HepG2 (cell line): ENCODE results near the gene CHST13. TPM values are rescaled to one million over a fixed set of nuclear protein-coding genes. Genes with fewer than 3 reads are reported as not detected.

ENCODE experiments used
- ETV5 ChIP-seq: IDR thresholded peaks from 2 replicates; pipeline ENCODE4 v1.6.1; 2018; ENCODE audit warnings: missing biosample characterization, missing genetic modification reagents, inconsistent platforms, borderline replicate concordance
- HDAC1 ChIP-seq: sonication (generic); formaldehyde crosslinking; IDR thresholded peaks from 2 replicates; pipeline ENCODE4 v1.5.1; 2020; ENCODE audit warnings: mild to moderate bottlenecking, missing genetic modification reagents
- ISX ChIP-seq: sonication (generic); formaldehyde crosslinking; conservative IDR thresholded peaks from 2 replicates; pipeline ENCODE4 v1.5.0; 2020; ENCODE audit warnings: missing genetic modification reagents
- MAZ ChIP-seq, 2 experiments: sonication (generic) in 1 of 2; formaldehyde crosslinking in 1 of 2; IDR thresholded peaks; 2 replicates each; pipeline versions ENCODE4 v1.5.0 to v1.6.1; 2012 to 2020; ENCODE audit warnings: low read depth in 2 of 2, mild to moderate bottlenecking in 2 of 2, borderline replicate concordance in 1 of 2, improper control_type of control experiment in 1 of 2, low read length in 1 of 2, missing genetic modification reagents in 1 of 2, moderate library complexity in 1 of 2
- MTA1 ChIP-seq: sonication (generic); formaldehyde crosslinking; IDR thresholded peaks from 2 replicates; pipeline ENCODE4 v1.4.0; 2020; ENCODE audit warnings: missing genetic modification reagents, mild to moderate bottlenecking, borderline replicate concordance
- SOX13 ChIP-seq, 3 experiments: fragments of 450-650 bp in 1 of 3; sonication (generic) in 1 of 3; formaldehyde crosslinking in 1 of 3; IDR thresholded peaks in 2 of 3; conservative IDR thresholded peaks in 1 of 3; 2 replicates each; pipeline versions ENCODE4 v1.5.0 to v1.6.1; 2016 to 2020; ENCODE audit warnings: antibody characterized with exemption in 1 of 3, mild to moderate bottlenecking in 1 of 3, missing compliant biosample characterization in 1 of 3, missing genetic modification reagents in 1 of 3, moderate library complexity in 1 of 3
- YY1 ChIP-seq: IDR thresholded peaks from 2 replicates; pipeline ENCODE4 v1.6.1; 2011; ENCODE audit warnings: low read length, low read depth, moderate library complexity, mild to moderate bottlenecking; ENCODE audit not compliant: insufficient read depth, insufficient replicate concordance
- ZNF251 ChIP-seq: sonication (generic); formaldehyde crosslinking; IDR thresholded peaks from 2 replicates; pipeline ENCODE4 v1.9.0; 2021; ENCODE audit warnings: mild to moderate bottlenecking, missing genetic modification reagents
- ZNF253 ChIP-seq: sonication (generic); formaldehyde crosslinking; IDR thresholded peaks from 2 replicates; pipeline ENCODE4 v1.8.0; 2022; ENCODE audit warnings: mild to moderate bottlenecking, missing genetic modification reagents, borderline replicate concordance
- ZNF263 ChIP-seq: sonication (generic); formaldehyde crosslinking; IDR thresholded peaks from 2 replicates; pipeline ENCODE4 v1.4.0; 2020; ENCODE audit warnings: missing genetic modification reagents
- ZNF614 ChIP-seq: IDR thresholded peaks from 2 replicates; pipeline ENCODE4 v1.6.1; 2018; ENCODE audit warnings: missing biosample characterization, missing genetic modification reagents, inconsistent platforms, borderline replicate concordance
- ZNF841 ChIP-seq: sonication (generic); formaldehyde crosslinking; IDR thresholded peaks from 2 replicates; pipeline ENCODE4 v1.8.1; 2023; ENCODE audit warnings: missing genetic modification reagents, borderline replicate concordance
- polyA plus RNA-seq, 8 experiments: library from polyadenylated mRNA; depleted of rRNA in 3 of 8; stranded (reverse) in 7 of 8; unstranded in 1 of 8; fragments of >200 nt; fragmentation: Illumina TruSeq in 4 of 8; extraction: Trizol in 4 of 8; gene quantifications; 2 replicates each; pipeline versions ENCODE4 v1.2.1 to v1.2.3, GENCODE V29; 2011 to 2016; ENCODE audit warnings: low read depth in 4 of 8, missing spikeins in 1 of 8, mixed read lengths in 1 of 8; ENCODE audit not compliant: insufficient read depth in 1 of 8
- total RNA-seq, 5 experiments: library from RNA; depleted of rRNA; stranded (reverse); fragments of >200 nt; fragmentation: Illumina TruSeq; extraction: Trizol; gene quantifications; 2 replicates each; pipeline ENCODE4 v1.2.3, GENCODE V29; 2016; ENCODE audit warnings: low read depth in 1 of 5
- TF ChIP-seq, protein P1 (sequence below): sonication (generic); formaldehyde crosslinking; IDR thresholded peaks from 2 replicates; pipeline ENCODE4 v1.4.0; 2020; ENCODE audit warnings: missing genetic modification reagents, borderline replicate concordance
- TF ChIP-seq, protein P2 (sequence below): sonication (generic); formaldehyde crosslinking; IDR thresholded peaks from 2 replicates; pipeline ENCODE4 v1.5.0; 2020; ENCODE audit warnings: missing genetic modification reagents, mild to moderate bottlenecking, borderline replicate concordance
- TF ChIP-seq, protein P3 (sequence below): sonication (generic); formaldehyde crosslinking; IDR thresholded peaks from 2 replicates; pipeline ENCODE4 v1.5.1; 2020; ENCODE audit warnings: missing genetic modification reagents, mild to moderate bottlenecking, borderline replicate concordance
- TF ChIP-seq, protein P4 (sequence below): sonication (generic); formaldehyde crosslinking; IDR thresholded peaks from 2 replicates; pipeline ENCODE4 v1.5.0; 2020; ENCODE audit warnings: mild to moderate bottlenecking, missing genetic modification reagents, borderline replicate concordance

Gene CHST13
- total and polyA plus RNA-seq, 2 of the 13 experiments (the other 11 are each of a cell fraction or from before 2014, with no cell fraction given), result 32.0 to 43.1 TPM

DNA sequence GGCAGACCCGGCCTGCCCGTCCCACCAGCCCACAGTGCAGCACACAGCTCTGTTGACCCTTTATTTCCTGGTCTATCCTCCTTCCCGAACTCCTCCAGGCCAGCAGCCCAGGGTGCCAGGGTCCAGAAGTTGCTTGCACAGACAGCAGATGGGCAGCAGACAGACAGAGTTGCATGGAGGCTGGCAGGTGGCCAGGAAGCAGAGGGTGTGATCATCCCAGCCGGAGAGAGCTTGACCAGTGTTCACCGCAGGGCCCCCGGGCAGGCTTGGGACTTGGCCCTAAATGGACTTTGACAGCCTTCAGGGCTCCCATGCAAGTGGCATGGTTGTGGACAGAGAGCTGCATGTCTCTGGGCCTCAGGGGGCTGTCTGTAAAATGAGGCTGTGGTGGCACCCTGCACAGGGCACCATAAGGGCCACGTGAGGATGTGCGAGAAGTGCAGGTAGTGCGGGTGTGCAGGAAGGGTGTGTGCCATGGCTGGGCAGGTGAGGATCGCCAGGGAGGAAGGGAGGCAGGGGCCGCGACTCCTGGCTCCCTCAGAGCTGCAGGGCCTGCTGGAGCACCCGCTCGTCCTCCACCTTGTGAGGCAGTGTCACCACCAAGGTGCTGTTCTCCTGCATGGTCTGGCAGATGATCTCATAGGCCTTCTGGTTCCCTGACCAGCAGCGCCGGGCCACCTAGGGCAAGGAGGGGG is 42.0 kb upstream of the CHST13 start (continued):
- no peak for TF ChIP-seq MAZ (IDR thresholded peaks at IDR 0.05; ENCODE audit: borderline replicate concordance, low read depth, low read length)
- TF ChIP-seq MAZ (CRISPR knock-in tag; IDR thresholded peaks at IDR 0.05; ENCODE audit: low read depth), result peak; percentile 43; the same call in 1 of the 2 replicates
- TF ChIP-seq, protein P1, sequence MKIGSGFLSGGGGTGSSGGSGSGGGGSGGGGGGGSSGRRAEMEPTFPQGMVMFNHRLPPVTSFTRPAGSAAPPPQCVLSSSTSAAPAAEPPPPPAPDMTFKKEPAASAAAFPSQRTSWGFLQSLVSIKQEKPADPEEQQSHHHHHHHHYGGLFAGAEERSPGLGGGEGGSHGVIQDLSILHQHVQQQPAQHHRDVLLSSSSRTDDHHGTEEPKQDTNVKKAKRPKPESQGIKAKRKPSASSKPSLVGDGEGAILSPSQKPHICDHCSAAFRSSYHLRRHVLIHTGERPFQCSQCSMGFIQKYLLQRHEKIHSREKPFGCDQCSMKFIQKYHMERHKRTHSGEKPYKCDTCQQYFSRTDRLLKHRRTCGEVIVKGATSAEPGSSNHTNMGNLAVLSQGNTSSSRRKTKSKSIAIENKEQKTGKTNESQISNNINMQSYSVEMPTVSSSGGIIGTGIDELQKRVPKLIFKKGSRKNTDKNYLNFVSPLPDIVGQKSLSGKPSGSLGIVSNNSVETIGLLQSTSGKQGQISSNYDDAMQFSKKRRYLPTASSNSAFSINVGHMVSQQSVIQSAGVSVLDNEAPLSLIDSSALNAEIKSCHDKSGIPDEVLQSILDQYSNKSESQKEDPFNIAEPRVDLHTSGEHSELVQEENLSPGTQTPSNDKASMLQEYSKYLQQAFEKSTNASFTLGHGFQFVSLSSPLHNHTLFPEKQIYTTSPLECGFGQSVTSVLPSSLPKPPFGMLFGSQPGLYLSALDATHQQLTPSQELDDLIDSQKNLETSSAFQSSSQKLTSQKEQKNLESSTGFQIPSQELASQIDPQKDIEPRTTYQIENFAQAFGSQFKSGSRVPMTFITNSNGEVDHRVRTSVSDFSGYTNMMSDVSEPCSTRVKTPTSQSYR (CRISPR knock-in tag), result no peak
- TF ChIP-seq ISX (CRISPR knock-in tag), result no peak
- TF ChIP-seq ETV5, result peak; percentile 35; the same call in 1 of the 2 replicates
- TF ChIP-seq HDAC1 (CRISPR knock-in tag), result peak; percentile 79
- TF ChIP-seq, protein P2, sequence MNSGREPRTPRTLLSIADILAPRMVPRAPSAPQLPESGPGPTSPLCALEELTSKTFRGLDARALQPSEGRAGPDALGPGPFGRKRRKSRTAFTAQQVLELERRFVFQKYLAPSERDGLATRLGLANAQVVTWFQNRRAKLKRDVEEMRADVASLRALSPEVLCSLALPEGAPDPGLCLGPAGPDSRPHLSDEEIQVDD (CRISPR knock-in tag), result no peak
- TF ChIP-seq, protein P3, sequence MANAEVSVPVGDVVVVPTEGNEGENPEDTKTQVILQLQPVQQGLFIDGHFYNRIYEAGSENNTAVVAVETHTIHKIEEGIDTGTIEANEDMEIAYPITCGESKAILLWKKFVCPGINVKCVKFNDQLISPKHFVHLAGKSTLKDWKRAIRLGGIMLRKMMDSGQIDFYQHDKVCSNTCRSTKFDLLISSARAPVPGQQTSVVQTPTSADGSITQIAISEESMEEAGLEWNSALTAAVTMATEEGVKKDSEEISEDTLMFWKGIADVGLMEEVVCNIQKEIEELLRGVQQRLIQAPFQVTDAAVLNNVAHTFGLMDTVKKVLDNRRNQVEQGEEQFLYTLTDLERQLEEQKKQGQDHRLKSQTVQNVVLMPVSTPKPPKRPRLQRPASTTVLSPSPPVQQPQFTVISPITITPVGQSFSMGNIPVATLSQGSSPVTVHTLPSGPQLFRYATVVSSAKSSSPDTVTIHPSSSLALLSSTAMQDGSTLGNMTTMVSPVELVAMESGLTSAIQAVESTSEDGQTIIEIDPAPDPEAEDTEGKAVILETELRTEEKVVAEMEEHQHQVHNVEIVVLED, result 0 out of 2 replicates have a peak, but pooled peaks have one; percentile 22
- peak; percentile 43 for TF ChIP-seq YY1
- no peak for TF ChIP-seq ZNF614 (CRISPR knock-in tag)
- TF ChIP-seq ZNF251 (CRISPR knock-in tag), result no peak
- TF ChIP-seq SOX13 (IDR thresholded peaks at IDR 0.05), result no peak
- TF ChIP-seq SOX13 (CRISPR knock-in tag; conservative IDR thresholded peaks at IDR 0.05 in 1 of 2, IDR thresholded peaks at IDR 0.05 in 1 of 2), result peak in 1 of 2 experiments; percentile 12; a peak in 1 of 4 replicates
- TF ChIP-seq ZNF253 (CRISPR knock-in tag), result 0 out of 2 replicates have a peak, but pooled peaks have one; percentile 63
- TF ChIP-seq, protein P4, sequence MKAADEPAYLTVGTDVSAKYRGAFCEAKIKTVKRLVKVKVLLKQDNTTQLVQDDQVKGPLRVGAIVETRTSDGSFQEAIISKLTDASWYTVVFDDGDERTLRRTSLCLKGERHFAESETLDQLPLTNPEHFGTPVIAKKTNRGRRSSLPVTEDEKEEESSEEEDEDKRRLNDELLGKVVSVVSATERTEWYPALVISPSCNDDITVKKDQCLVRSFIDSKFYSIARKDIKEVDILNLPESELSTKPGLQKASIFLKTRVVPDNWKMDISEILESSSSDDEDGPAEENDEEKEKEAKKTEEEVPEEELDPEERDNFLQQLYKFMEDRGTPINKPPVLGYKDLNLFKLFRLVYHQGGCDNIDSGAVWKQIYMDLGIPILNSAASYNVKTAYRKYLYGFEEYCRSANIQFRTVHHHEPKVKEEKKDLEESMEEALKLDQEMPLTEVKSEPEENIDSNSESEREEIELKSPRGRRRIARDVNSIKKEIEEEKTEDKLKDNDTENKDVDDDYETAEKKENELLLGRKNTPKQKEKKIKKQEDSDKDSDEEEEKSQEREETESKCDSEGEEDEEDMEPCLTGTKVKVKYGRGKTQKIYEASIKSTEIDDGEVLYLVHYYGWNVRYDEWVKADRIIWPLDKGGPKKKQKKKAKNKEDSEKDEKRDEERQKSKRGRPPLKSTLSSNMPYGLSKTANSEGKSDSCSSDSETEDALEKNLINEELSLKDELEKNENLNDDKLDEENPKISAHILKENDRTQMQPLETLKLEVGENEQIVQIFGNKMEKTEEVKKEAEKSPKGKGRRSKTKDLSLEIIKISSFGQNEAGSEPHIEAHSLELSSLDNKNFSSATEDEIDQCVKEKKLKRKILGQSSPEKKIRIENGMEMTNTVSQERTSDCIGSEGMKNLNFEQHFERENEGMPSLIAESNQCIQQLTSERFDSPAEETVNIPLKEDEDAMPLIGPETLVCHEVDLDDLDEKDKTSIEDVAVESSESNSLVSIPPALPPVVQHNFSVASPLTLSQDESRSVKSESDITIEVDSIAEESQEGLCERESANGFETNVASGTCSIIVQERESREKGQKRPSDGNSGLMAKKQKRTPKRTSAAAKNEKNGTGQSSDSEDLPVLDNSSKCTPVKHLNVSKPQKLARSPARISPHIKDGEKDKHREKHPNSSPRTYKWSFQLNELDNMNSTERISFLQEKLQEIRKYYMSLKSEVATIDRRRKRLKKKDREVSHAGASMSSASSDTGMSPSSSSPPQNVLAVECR, result peak; percentile 50; the same call in 1 of the 2 replicates
- TF ChIP-seq ZNF263 (CRISPR knock-in tag), result peak; percentile 89
- no peak for TF ChIP-seq ZNF841 (CRISPR knock-in tag)
- TF ChIP-seq MTA1 (CRISPR knock-in tag), result peak; percentile 85; the same call in 1 of the 2 replicates
